H9 (cell line): ENCODE measurements around the gene KRTAP5-1. TPM values are rescaled to one million over a fixed set of nuclear protein-coding genes. Genes with fewer than 3 reads are reported as not detected.

Experiments
- DNase-seq: peaks from one replicate; pipeline ENCODE4 v3.0.0-alpha.2; 2017
- H2AFZ ChIP-seq: one replicate; pipeline ENCODE4 v1.6.1; 2013; ENCODE audit warnings: mild to moderate bottlenecking, low read length, control low read depth, moderate library complexity
- H2AK5ac ChIP-seq: 2 replicates; pipeline ENCODE4 v1.6.1; 2013; ENCODE audit warnings: low read length, control low read depth, mixed read lengths; ENCODE audit not compliant: insufficient read length
- H2BK120ac ChIP-seq: one replicate; pipeline ENCODE4 v1.6.1; 2013; ENCODE audit warnings: low read depth, mild to moderate bottlenecking, low read length, control low read depth, inconsistent platforms; ENCODE audit not compliant: poor library complexity, severe bottlenecking
- H2BK12ac ChIP-seq: 2 replicates; pipeline ENCODE4 v1.6.1; 2013; ENCODE audit warnings: low read length, control low read depth, mixed read lengths, low read depth; ENCODE audit not compliant: insufficient read length
- H2BK15ac ChIP-seq: 2 replicates; pipeline ENCODE4 v1.6.1; 2013; ENCODE audit warnings: low read depth, low read length, control low read depth
- H2BK20ac ChIP-seq: one replicate; pipeline ENCODE4 v1.6.1; 2013; ENCODE audit warnings: low read depth, mild to moderate bottlenecking, low read length, control low read depth, inconsistent platforms; ENCODE audit not compliant: poor library complexity, severe bottlenecking
- H2BK5ac ChIP-seq: 2 replicates; pipeline ENCODE4 v1.6.1; 2013; ENCODE audit warnings: low read length, control low read depth, mixed read lengths; ENCODE audit not compliant: insufficient read length
- H3K14ac ChIP-seq: 2 replicates; pipeline ENCODE4 v1.6.1; 2013; ENCODE audit warnings: low read length, control low read depth; ENCODE audit not compliant: insufficient read depth
- H3K18ac ChIP-seq: 2 replicates; pipeline ENCODE4 v1.6.1; 2013; ENCODE audit warnings: low read depth, mild to moderate bottlenecking, mixed read lengths, low read length, control low read depth; ENCODE audit not compliant: insufficient read length
- H3K23ac ChIP-seq: 2 replicates; pipeline ENCODE4 v1.6.1; 2013; ENCODE audit warnings: low read length, control low read depth, mixed read lengths, low read depth; ENCODE audit not compliant: insufficient read length
- H3K23me2 ChIP-seq: 2 replicates; pipeline ENCODE4 v1.6.1; 2013; ENCODE audit warnings: low read depth, mild to moderate bottlenecking, mixed read lengths, low read length, control low read depth; ENCODE audit not compliant: insufficient read length, poor library complexity, severe bottlenecking
- H3K27ac ChIP-seq: 2 replicates; pipeline ENCODE4 v1.5.1; 2013; ENCODE audit warnings: low read length, control low read depth, mixed read lengths, low read depth; ENCODE audit not compliant: insufficient read length
- H3K27me3 ChIP-seq: 2 replicates; pipeline ENCODE4 v1.6.1; 2013; ENCODE audit warnings: low read length, control low read depth, inconsistent platforms; ENCODE audit not compliant: insufficient read depth
- H3K4ac ChIP-seq: 2 replicates; pipeline ENCODE4 v1.6.1; 2013; ENCODE audit warnings: low read depth, mild to moderate bottlenecking, control low read depth, inconsistent platforms, low read length, moderate library complexity
- H3K4me1 ChIP-seq: 2 replicates; pipeline ENCODE4 v1.6.1; 2013; ENCODE audit warnings: low read length, control low read depth, inconsistent platforms; ENCODE audit not compliant: insufficient read depth
- H3K4me2 ChIP-seq: 2 replicates; pipeline ENCODE4 v1.6.1; 2013; ENCODE audit warnings: low read length, control low read depth, mixed read lengths; ENCODE audit not compliant: insufficient read length, insufficient read depth
- H3K56ac ChIP-seq: 2 replicates; pipeline ENCODE4 v1.6.1; 2013; ENCODE audit warnings: low read depth, mild to moderate bottlenecking, mixed read lengths, low read length, control low read depth; ENCODE audit not compliant: insufficient read length
- H3K79me1 ChIP-seq: 2 replicates; pipeline ENCODE4 v1.6.1; 2013; ENCODE audit warnings: low read depth, mild to moderate bottlenecking, moderate library complexity, low read length, control low read depth, inconsistent platforms; ENCODE audit not compliant: insufficient read depth, poor library complexity, severe bottlenecking
- H3K79me2 ChIP-seq: 2 replicates; pipeline ENCODE4 v1.6.1; 2013; ENCODE audit warnings: low read length, control low read depth, inconsistent platforms; ENCODE audit not compliant: insufficient read depth
- H3K9ac ChIP-seq: 2 replicates; pipeline ENCODE4 v1.6.1; 2013; ENCODE audit warnings: low read length, control low read depth, mixed read lengths; ENCODE audit not compliant: insufficient read length; ENCODE audit errors: extremely low read depth
- H3K9me3 ChIP-seq: one replicate; pipeline ENCODE4 v1.6.1; 2013; ENCODE audit warnings: low read depth, low read length, inconsistent platforms; ENCODE audit not compliant: control insufficient read depth
- H3T11ph ChIP-seq: one replicate; pipeline ENCODE4 v1.6.1; 2013; ENCODE audit warnings: mild to moderate bottlenecking, low read length, control low read depth, inconsistent platforms
- H4K20me1 ChIP-seq: one replicate; pipeline ENCODE4 v1.6.1; 2013; ENCODE audit not compliant: control insufficient read depth, insufficient read length, insufficient read depth
- H4K5ac ChIP-seq: 2 replicates; pipeline ENCODE4 v1.6.1; 2013; ENCODE audit warnings: low read depth, mild to moderate bottlenecking, mixed read lengths, low read length, control low read depth; ENCODE audit not compliant: insufficient read length
- H4K8ac ChIP-seq: replicated peaks from 2 replicates; pipeline ENCODE4 v1.6.1; 2013; ENCODE audit warnings: low read length, control low read depth, mixed read lengths, low read depth; ENCODE audit not compliant: insufficient read length
- H4K91ac ChIP-seq: 2 replicates; pipeline ENCODE4 v1.6.1; 2013; ENCODE audit warnings: low read depth, mild to moderate bottlenecking, moderate library complexity, mixed read lengths, low read length, control low read depth; ENCODE audit not compliant: insufficient read length
- H3K27ac Mint-ChIP-seq, 3 experiments: 2 replicates in 2 of 3; 3 replicates in 1 of 3; pipeline ENCODE4 v1.8.0; 2020 to 2021; ENCODE audit warnings: mixed read lengths in 3 of 3, mild to moderate bottlenecking in 1 of 3, moderate library complexity in 1 of 3
- H3K27me3 Mint-ChIP-seq: 2 replicates; pipeline ENCODE4 v1.8.0; 2021; ENCODE audit warnings: low read depth, mild to moderate bottlenecking, moderate library complexity, mixed read lengths
- H3K36me3 Mint-ChIP-seq, 3 experiments: 2 replicates in 2 of 3; 3 replicates in 1 of 3; pipeline ENCODE4 v1.8.0; 2020 to 2021; ENCODE audit warnings: low read depth in 3 of 3, mixed read lengths in 3 of 3; ENCODE audit not compliant: insufficient read depth in 1 of 3
- H3K4me1 Mint-ChIP-seq, 2 experiments: 2 replicates each; pipeline ENCODE4 v1.8.0; 2020; ENCODE audit warnings: mixed read lengths in 2 of 2
- H3K4me3 Mint-ChIP-seq, 2 experiments: 2 replicates in 1 of 2; 3 replicates in 1 of 2; pipeline ENCODE4 v1.8.0; 2020 to 2021; ENCODE audit warnings: mild to moderate bottlenecking in 2 of 2, mixed read lengths in 2 of 2, moderate library complexity in 1 of 2
- H3K9me3 Mint-ChIP-seq, 2 experiments: 2 replicates in 1 of 2; 3 replicates in 1 of 2; pipeline ENCODE4 v1.8.0; 2020; ENCODE audit warnings: mild to moderate bottlenecking in 2 of 2, mixed read lengths in 2 of 2, moderate library complexity in 1 of 2
- CTCF ChIP-seq: fragments of 200-600 bp; sonication (generic); conservative IDR thresholded peaks from 3 replicates; pipeline ENCODE4 v1.8.0; 2021; ENCODE audit warnings: antibody characterized with exemption, mild to moderate bottlenecking
- WGBS: extraction: QIAGEN DNeasy Blood & Tissue Kit; methylation state at CpG from one replicate; pipeline ENCODE4 v1.1.7; 2013; ENCODE audit warnings: missing lambda C conversion rate, low lambda C conversion rate, mixed read lengths; ENCODE audit not compliant: insufficient read length; ENCODE audit errors: extremely low coverage; 5-methylcytosine and 5-hydroxymethylcytosine counted together
- total RNA-seq: library from RNA; stranded (reverse); gene quantifications from 2 replicates; pipeline ENCODE4 v1.2.1, GENCODE V29; 2021

The KRTAP5-1 gene
- total RNA-seq, 1 experiment from 2014 or later: not detected

- Histone ChIP-seq H3K14ac (no peak overlapping the region), H3K4me2 (no peak overlapping the region), H3K9ac (no peak overlapping the region), H4K20me1 (no peaks in the 10 kb centered on the region), H3K9me3 (no peaks in the 10 kb centered on the region), H3K56ac (no peak overlapping the region), H3K4me1 (no peaks in the 10 kb centered on the region), H3K79me2 (no peaks in the 10 kb centered on the region), H3K18ac (no peak overlapping the region), H2AFZ (no peak overlapping the region), H3K79me1 (no peaks in the 10 kb centered on the region), H2BK5ac (no peak overlapping the region), H3T11ph (no peak overlapping the region), H2BK12ac (no peak overlapping the region), H3K23me2 (peaks cover 22% of the 10 kb centered on the region), H3K23ac (no peak overlapping the region), H4K91ac (no peak overlapping the region), H2BK20ac (no peak overlapping the region), H4K8ac (no peak overlapping the region), H2BK15ac (no peak overlapping the region), H2BK120ac (no peak overlapping the region), H4K5ac (no peak overlapping the region), H3K4ac (no peak overlapping the region), H3K27ac (no peak overlapping the region), H2AK5ac (no peak overlapping the region), H3K27me3 (peaks cover 19% of the 10 kb centered on the region)
- Mint-ChIP-seq H3K4me3 (no peak overlapping the region), H3K27me3 (peaks cover 74% of the 10 kb centered on the region), H3K36me3 (peaks cover 0 to 4% (median 0%) of the 10 kb centered on the region in 3 experiments; a peak in 3 of 7 replicates), H3K27ac (no peak overlapping the region), H3K9me3 (peaks cover 8 to 9% of the 10 kb centered on the region in 2 experiments), H3K4me1 (peaks cover 5 to 15% of the 10 kb centered on the region in 2 experiments; a peak in 3 of 4 replicates)
- no peak for TF ChIP-seq CTCF
- WGBS: no CpG with 5 or more reads among the region's 7 CpGs
- DNase-seq: no peak
Observed at GRCh38 chr11:1574933-1575242, 10.2 kb downstream of the KRTAP5-1 start.
